ENCODE measurements around the gene FYCO1. TPM values are rescaled to one million over a fixed set of nuclear protein-coding genes. Genes with fewer than 3 reads are reported as not detected.

Gene FYCO1
- total and polyA plus RNA-seq, 9 of the 15 experiments (the other 6 are each of a cell fraction or from before 2014, with no cell fraction given): 2.1 to 13.8 (median 7.4) TPM

GRCh38 chr3:45921158-45922038 is 74.2 kb downstream of the FYCO1 start:
- FAIRE-seq: no peak
- Histone ChIP-seq H2AFZ (ENCODE audit: low read depth, low read length) (no peak overlapping the region), H3K9me1 (ENCODE audit: control insufficient read depth, insufficient read depth, low read length) (no peaks in the 10 kb centered on the region), H3K9me3 (replicated peaks; ENCODE audit: control insufficient read depth, insufficient read depth, low read depth, low read length) (no peaks in the 10 kb centered on the region), H4K20me1 (replicated peaks; ENCODE audit: control insufficient read depth, insufficient read depth, low read length) (no peaks in the 10 kb centered on the region), H3K4me2 (ENCODE audit: insufficient read depth, low read length) (no peak overlapping the region), H3K27ac (ENCODE audit: extremely low read depth, low read depth, low read length) (no peak overlapping the region), H3K79me2 (ENCODE audit: control insufficient read depth, insufficient read depth, low read length) (no peaks in the 10 kb centered on the region), H3K36me3 (ENCODE audit: control insufficient read depth, insufficient read depth, low read length) (peaks cover 43% of the 10 kb centered on the region; the same call in 1 of the 3 replicates), H3K4me1 (replicated peaks in 1 of 2; ENCODE audit: control insufficient read depth in 2 of 2, insufficient read depth in 2 of 2, low read length in 2 of 2) (no peaks in the 10 kb centered on the region), H3K4me3 (no peak overlapping the region), H3K9ac (ENCODE audit: insufficient read depth in 1 of 2, low read depth in 2 of 2, low read length in 2 of 2) (no peak overlapping the region), H3K27me3 (ENCODE audit: control insufficient read depth in 2 of 2, insufficient read depth in 2 of 2, low read length in 2 of 2) (no peaks in the 10 kb centered on the region)
- WGBS (ENCODE audit: insufficient coverage, low coverage, missing lambda C conversion rate): 88% methylated on average over 14 of the region's 14 CpGs
- DNase-seq (ENCODE audit: extremely low read depth in 1 of 4, low spot score in 3 of 4): no peak
- intact Hi-C loops (cut with micrococcal nuclease) (loop anchor here (10.0 kb wide), 1 partner anchor 257 kb away; no protein-coding TSS in a partner anchor), in situ Hi-C loops (cut with MboI) (loop anchor here (10.0 kb wide), 1 partner anchor 887 kb away; no protein-coding TSS in a partner anchor)
- no peak for ATAC-seq
- ChIA-PET CTCF (ENCODE audit: low intra/inter-chr PET ratio) (no interaction called here), POLR2A (interaction anchor here (0.5 to 1.6 kb wide), 3 partner anchors 13 to 886 kb away, joined by 3 to 5 read pairs (median 3); partner anchors contain the start of gene CCR9)
- TF ChIP-seq HES1 (IDR thresholded peaks at IDR 0.05; ENCODE audit: low read depth): no peak
- no peak for TF ChIP-seq PKNOX1 (IDR thresholded peaks at IDR 0.05)
- TF ChIP-seq CREB5 (CRISPR knock-in tag; IDR thresholded peaks at IDR 0.05): no peak
- TF ChIP-seq PTBP1 (IDR thresholded peaks at IDR 0.05; ENCODE audit: low read depth, low read length): no peak
- no peak for TF ChIP-seq HOXB6 (CRISPR knock-in tag; IDR thresholded peaks at IDR 0.05; ENCODE audit: borderline replicate concordance)
- no TSS peak for BruUV-seq (replicated peaks)

Data from K562 (cell line).